G401.6 (cell line): ENCODE results near the gene EPS8.

Source experiments
- FAIRE-seq: peaks from 2 replicates; lab custom pipeline; 2012; peaks lifted over from hg19 to GRCh38; lab: Jason Lieb, UNC

EPS8 gene

GRCh38 chr12:15717940-15718567 lies 71.1 kb downstream of the EPS8 start:
- no peak for FAIRE-seq

- no peak for FAIRE-seq
These were observed 72.6 kb downstream of the EPS8 start for GRCh38 chr12:15716581-15716980.

GRCh38 chr12:15714256-15714655 lies 74.9 kb downstream of the EPS8 start:
- FAIRE-seq: no peak

GRCh38 chr12:15712823-15713660 lies 76.1 kb downstream of the EPS8 start:
- FAIRE-seq: no peak

- no peak for FAIRE-seq
These were observed 77.0 kb downstream of the EPS8 start for GRCh38 chr12:15712160-15712559.

DNA sequence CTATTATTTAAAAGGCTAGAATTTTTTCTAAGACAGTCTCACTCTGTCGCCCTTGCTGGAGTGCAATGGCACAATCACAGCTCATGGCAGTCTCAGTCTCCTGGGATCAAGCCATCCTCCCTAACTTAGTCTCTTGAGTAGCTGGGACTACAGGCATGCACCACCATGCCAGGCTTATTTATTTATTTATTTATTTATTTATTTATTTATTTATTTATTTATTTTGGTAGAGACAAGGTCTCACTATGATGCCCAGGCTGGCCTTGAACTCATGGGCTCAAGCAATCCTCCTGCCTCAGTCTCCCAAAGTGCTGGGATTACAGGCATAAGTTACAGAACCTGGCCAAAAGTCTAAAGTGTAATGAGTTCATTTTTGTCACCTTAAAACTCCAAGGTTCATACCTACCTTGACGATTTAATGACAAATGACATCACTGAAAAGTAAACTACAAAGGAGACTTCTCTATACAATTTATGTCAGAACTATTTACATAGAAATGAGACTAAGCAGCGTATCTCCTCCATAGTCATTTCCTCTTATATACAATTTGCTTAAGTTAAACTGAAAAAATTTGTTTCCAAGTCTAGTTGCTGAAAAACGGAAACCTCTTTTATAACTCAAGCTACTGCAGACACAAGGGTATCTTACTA lies 78.2 kb downstream of the EPS8 start:
- FAIRE-seq: no peak

DNA sequence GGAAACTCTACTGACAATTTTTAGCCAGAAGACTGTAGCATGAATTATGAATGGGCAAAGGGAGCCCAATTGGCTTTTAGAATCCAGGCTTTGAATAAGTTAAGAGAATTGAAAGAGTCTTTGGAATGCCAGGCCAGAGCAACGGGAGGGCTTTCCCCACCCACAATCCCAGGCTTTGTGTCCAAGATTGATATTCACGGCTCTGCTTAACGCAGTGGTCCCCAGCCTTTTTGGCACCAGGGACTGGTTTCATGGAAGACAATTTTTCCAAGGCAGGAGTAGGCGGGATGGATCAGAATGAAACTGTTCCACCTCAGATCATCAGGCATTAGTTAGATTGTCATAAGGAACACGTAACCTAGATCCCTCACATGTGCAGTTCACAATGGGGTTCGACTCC lies 79.6 kb downstream of the EPS8 start:
- FAIRE-seq: no peak

DNA sequence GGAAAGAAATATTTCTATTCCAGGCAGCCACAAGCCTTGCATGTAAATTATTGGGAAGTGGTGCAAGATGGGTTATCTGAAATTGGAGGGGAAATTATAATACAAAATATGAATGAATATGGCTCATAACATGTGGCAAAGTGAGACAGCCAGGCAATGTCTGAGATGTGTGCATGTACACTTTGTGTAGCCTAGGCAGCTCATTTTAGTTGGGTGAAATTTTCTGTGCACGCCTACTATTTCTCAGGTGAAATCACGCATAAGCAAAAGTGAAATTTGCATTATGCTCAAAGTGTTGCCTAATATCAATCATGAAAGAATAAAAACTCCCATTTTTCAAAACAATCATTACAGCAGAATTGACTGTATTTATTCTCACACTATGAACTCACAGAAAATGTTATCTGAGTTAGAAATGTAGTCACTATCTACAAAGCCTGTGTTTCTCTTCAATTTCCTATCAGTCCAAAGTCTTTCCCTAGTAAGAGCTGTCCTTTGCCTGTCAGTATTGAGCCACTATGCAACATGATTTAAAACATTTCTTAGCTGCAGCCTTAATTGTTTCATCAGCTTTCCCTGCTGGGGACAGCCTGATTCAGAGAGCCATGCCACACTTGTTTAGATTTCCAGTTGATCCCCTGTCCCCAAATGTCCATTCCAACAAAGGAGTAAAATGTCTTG lies 80.7 kb downstream of the EPS8 start:
- FAIRE-seq: no peak

GRCh38 chr12:15707516-15708199 lies 81.5 kb downstream of the EPS8 start:
- FAIRE-seq: no peak

GRCh38 chr12:15706010-15706676 lies 83.0 kb downstream of the EPS8 start:
- no peak for FAIRE-seq

DNA sequence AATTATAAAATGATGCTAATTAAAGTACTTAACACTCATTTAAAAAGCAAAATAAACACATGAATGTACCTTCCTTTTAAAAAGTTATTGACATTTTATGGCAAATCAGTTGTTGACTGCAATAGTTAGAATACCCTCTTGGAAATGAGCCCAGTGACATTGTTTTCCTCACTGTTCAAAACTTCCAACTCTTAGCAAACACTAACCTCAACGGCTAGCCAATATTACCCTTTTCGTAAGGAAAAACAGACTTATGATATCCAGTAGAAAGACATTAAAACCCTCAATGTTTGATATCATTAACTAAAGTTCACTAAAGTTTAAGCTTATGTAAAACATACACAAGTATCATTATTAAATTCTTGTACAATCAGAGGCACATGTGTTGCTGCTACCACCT lies 83.6 kb downstream of the EPS8 start:
- FAIRE-seq: no peak

DNA sequence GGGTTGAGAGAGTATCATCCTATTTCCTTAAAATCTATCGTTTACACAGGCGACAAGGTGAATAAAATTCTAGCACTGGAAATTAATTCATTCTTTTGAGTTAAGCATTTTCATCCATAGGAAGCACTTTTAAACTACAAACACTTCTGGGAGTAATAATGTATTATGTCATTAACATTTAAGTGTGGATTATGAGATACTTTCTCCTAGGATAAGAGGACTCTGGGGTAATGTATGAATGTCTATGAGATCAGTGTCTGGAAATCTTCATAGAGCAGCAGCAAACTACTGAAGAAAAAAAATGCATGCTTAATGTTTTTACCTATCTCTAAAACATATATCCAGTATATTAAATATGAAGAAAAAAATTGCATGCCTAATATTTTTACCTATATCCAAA lies 86.9 kb downstream of the EPS8 start:
- no peak for FAIRE-seq

DNA sequence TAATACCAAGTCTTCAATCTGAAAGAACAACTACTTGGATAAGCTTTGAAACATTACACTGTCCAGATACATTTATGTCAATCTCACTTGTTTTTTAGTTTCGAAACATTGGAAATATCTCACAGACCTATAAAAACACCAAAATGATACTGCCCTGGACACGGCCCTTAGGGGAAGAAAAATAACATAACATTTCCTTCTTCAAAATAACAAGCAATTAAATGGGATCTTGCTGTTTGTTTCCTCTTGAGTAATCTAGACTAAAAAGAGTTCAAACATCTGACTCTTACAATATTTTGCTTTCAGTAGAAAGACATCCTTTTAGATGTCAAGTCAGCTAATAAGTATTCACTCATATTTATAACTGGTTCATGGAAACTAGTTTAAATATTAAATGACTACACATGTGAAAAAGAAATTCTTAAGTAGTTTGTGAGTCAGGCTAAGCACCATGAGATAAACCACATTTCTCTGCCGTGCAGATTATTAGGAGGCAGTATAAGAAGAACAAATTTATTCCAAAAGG lies 87.5 kb downstream of the EPS8 start:
- FAIRE-seq: no peak

- FAIRE-seq: no peak
These were observed 88.0 kb downstream of the EPS8 start for GRCh38 chr12:15701206-15701605.

DNA sequence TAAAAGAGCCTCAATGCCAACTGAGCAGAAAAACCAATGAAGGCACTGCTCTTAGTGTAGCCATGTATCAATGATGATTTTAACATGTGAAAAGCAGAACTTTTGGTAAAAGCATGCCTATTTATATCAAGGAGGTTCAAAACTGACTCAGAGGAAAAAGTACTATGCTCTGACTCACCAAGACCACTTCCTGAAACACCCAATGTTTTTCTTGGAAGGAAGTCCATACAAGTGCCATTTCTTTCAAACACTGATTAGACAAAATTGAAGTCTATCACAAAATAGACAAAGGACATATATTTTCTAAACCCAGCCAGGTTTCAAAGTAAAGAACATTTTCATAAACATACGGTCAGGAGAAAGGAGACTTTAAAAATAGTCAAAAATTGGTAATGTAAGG lies 88.6 kb downstream of the EPS8 start:
- no peak for FAIRE-seq

GRCh38 chr12:15699886-15700285 lies 89.3 kb downstream of the EPS8 start:
- FAIRE-seq: no peak

GRCh38 chr12:15698377-15698871 lies 90.8 kb downstream of the EPS8 start:
- FAIRE-seq: no peak

DNA sequence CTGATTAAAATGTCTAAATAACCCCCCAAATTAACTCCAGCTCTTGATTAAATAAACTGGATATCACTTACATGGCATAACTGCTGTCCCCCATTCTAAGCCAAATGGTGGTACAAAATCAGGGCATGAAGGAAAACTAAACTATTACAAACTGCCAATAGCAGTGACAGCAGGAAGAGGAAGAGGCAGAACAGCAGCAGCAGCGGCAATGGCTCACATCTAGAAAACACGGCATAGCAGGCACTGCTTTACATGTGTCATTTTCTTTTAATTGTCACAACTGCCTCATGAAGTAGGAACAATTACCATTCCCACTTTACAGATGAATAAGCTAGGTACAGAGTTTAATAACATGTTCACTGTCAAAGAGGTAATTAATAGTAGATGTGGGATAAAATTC lies 92.0 kb downstream of the EPS8 start:
- FAIRE-seq: no peak

GRCh38 chr12:15693228-15693911 lies 95.8 kb downstream of the EPS8 start:
- no peak for FAIRE-seq

GRCh38 chr12:15691388-15691787 lies 97.8 kb downstream of the EPS8 start:
- FAIRE-seq: no peak

GRCh38 chr12:15690320-15690719 lies 98.9 kb downstream of the EPS8 start:
- no peak for FAIRE-seq
